HepG2 (cell line): Measurements from ENCODE around the gene CD248. TPM values are rescaled to one million over a fixed set of nuclear protein-coding genes. Genes with fewer than 3 reads are reported as not detected.

Experiments
- ATF1 ChIP-seq: IDR thresholded peaks from 2 replicates; pipeline ENCODE4 v1.6.1; 2016; ENCODE audit warnings: mild to moderate bottlenecking, control low read depth
- MAZ ChIP-seq, 2 experiments: sonication (generic) in 1 of 2; formaldehyde crosslinking in 1 of 2; IDR thresholded peaks; 2 replicates each; pipeline versions ENCODE4 v1.5.0 to v1.6.1; 2012 to 2020; ENCODE audit warnings: low read depth in 2 of 2, mild to moderate bottlenecking in 2 of 2, borderline replicate concordance in 1 of 2, improper control_type of control experiment in 1 of 2, low read length in 1 of 2, missing genetic modification reagents in 1 of 2, moderate library complexity in 1 of 2
- MZF1 ChIP-seq: sonication (generic); formaldehyde crosslinking; IDR thresholded peaks from 2 replicates; pipeline ENCODE4 v1.8.1; 2023; ENCODE audit warnings: mild to moderate bottlenecking, missing genetic modification reagents, borderline replicate concordance
- SMAD1 ChIP-seq: sonication (generic); formaldehyde crosslinking; IDR thresholded peaks from 2 replicates; pipeline ENCODE4 v1.4.0; 2020; ENCODE audit warnings: missing genetic modification reagents, low read depth, mild to moderate bottlenecking, borderline replicate concordance
- SP1 ChIP-seq, 2 experiments: fragments of 450-650 bp in 1 of 2; sonication (generic) in 1 of 2; formaldehyde crosslinking in 1 of 2; IDR thresholded peaks; 2 replicates each; pipeline versions ENCODE4 v1.4.0 to v1.6.1; 2016 to 2020; ENCODE audit warnings: missing genetic modification reagents in 1 of 2
- ZNF30 ChIP-seq: sonication (generic); formaldehyde crosslinking; IDR thresholded peaks from 2 replicates; pipeline ENCODE4 v1.5.0; 2020; ENCODE audit warnings: mild to moderate bottlenecking, missing genetic modification reagents
- ZNF570 ChIP-seq: sonication (generic); formaldehyde crosslinking; IDR thresholded peaks from 2 replicates; pipeline ENCODE4 v1.4.0; 2020; ENCODE audit warnings: mild to moderate bottlenecking, missing genetic modification reagents, borderline replicate concordance
- ZNF780A ChIP-seq: sonication (generic); formaldehyde crosslinking; IDR thresholded peaks from 2 replicates; pipeline ENCODE4 v1.8.0; 2022; ENCODE audit warnings: mild to moderate bottlenecking, missing genetic modification reagents, moderate library complexity
- ZNF816 ChIP-seq: sonication (generic); formaldehyde crosslinking; IDR thresholded peaks from 2 replicates; pipeline ENCODE4 v1.8.0; 2022; ENCODE audit warnings: missing genetic modification reagents, mild to moderate bottlenecking, borderline replicate concordance
- ZSCAN21 ChIP-seq: sonication (generic); formaldehyde crosslinking; IDR thresholded peaks from 2 replicates; pipeline ENCODE4 v1.8.0; 2022; ENCODE audit warnings: mild to moderate bottlenecking, missing genetic modification reagents, moderate library complexity, borderline replicate concordance
- polyA plus RNA-seq, 8 experiments: library from polyadenylated mRNA; depleted of rRNA in 3 of 8; stranded (reverse) in 7 of 8; unstranded in 1 of 8; fragments of >200 nt; fragmentation: Illumina TruSeq in 4 of 8; extraction: Trizol in 4 of 8; gene quantifications; 2 replicates each; pipeline versions ENCODE4 v1.2.1 to v1.2.3, GENCODE V29; 2011 to 2016; ENCODE audit warnings: low read depth in 4 of 8, missing spikeins in 1 of 8, mixed read lengths in 1 of 8; ENCODE audit not compliant: insufficient read depth in 1 of 8
- total RNA-seq, 5 experiments: library from RNA; depleted of rRNA; stranded (reverse); fragments of >200 nt; fragmentation: Illumina TruSeq; extraction: Trizol; gene quantifications; 2 replicates each; pipeline ENCODE4 v1.2.3, GENCODE V29; 2016; ENCODE audit warnings: low read depth in 1 of 5
- TF ChIP-seq, protein P1 (sequence below): sonication (generic); formaldehyde crosslinking; IDR thresholded peaks from 2 replicates; pipeline ENCODE4 v1.4.0; 2020; ENCODE audit warnings: missing genetic modification reagents
- TF ChIP-seq, protein P2 (sequence below): fragments of 450-650 bp; IDR thresholded peaks from 2 replicates; pipeline ENCODE4 v1.6.1; 2017
- TF ChIP-seq, protein P3 (sequence below): sonication (generic); formaldehyde crosslinking; IDR thresholded peaks from 2 replicates; pipeline ENCODE4 v1.5.1; 2020; ENCODE audit warnings: mild to moderate bottlenecking, missing genetic modification reagents
- TF ChIP-seq, protein P4 (sequence below): sonication (generic); formaldehyde crosslinking; IDR thresholded peaks from 2 replicates; pipeline ENCODE4 v1.9.0; 2022; ENCODE audit warnings: low read depth, missing genetic modification reagents
- TF ChIP-seq, protein P5 (sequence below): sonication (generic); formaldehyde crosslinking; IDR thresholded peaks from 2 replicates; pipeline ENCODE4 v1.4.0; 2020; ENCODE audit warnings: missing genetic modification reagents

The CD248 gene
- total and polyA plus RNA-seq, 2 of the 13 experiments (the other 11 are each of a cell fraction or from before 2014, with no cell fraction given) = 0.25 to 0.35 TPM

DNA sequence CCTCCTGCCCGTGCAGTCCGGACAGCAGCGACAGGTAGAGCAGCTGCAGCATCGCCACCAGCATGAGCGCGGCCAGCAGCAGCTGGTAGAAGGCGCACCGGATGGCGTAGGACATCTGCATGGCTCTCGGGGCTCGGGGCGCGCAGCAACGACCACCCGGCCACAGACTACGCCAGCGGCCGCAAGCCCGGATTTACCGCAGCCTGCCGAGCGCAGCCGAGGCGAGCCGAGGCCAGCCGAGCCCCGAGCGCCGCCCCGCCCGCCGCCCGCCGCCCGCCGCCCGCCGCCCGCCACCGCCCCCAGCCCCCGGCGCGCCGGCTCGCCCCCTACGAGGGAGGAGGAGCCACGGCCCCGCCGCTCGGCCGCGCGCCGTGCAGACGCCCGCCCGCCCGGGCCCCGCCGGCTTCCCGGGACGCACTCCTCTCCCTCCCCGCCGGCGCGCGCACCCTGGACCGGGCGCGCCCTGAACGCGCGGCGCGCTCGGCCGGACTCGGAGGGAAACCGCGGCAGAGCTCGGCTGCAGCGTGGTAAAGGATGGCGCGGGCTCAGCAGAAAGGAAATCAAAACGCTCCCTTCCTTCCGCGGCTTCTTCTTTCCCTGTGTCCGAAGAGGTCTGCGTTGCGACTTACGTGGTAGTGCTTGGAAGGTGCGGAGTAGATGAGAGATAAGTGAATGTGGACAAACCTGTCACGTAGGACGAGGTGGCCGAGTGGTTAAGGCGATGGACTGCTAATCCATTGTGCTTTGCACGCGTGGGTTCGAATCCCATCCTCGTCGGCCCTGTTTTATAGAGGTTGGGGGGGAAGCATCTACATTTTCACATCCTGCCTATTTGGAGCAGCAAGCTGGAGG, 30.8 kb upstream of the CD248 start, which contains the start of gene B4GAT1 (continued):
- TF ChIP-seq, protein P1, sequence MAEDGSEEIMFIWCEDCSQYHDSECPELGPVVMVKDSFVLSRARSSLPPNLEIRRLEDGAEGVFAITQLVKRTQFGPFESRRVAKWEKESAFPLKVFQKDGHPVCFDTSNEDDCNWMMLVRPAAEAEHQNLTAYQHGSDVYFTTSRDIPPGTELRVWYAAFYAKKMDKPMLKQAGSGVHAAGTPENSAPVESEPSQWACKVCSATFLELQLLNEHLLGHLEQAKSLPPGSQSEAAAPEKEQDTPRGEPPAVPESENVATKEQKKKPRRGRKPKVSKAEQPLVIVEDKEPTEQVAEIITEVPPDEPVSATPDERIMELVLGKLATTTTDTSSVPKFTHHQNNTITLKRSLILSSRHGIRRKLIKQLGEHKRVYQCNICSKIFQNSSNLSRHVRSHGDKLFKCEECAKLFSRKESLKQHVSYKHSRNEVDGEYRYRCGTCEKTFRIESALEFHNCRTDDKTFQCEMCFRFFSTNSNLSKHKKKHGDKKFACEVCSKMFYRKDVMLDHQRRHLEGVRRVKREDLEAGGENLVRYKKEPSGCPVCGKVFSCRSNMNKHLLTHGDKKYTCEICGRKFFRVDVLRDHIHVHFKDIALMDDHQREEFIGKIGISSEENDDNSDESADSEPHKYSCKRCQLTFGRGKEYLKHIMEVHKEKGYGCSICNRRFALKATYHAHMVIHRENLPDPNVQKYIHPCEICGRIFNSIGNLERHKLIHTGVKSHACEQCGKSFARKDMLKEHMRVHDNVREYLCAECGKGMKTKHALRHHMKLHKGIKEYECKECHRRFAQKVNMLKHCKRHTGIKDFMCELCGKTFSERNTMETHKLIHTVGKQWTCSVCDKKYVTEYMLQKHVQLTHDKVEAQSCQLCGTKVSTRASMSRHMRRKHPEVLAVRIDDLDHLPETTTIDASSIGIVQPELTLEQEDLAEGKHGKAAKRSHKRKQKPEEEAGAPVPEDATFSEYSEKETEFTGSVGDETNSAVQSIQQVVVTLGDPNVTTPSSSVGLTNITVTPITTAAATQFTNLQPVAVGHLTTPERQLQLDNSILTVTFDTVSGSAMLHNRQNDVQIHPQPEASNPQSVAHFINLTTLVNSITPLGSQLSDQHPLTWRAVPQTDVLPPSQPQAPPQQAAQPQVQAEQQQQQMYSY = no peak
- TF ChIP-seq ZSCAN21 (peak; percentile 69), ZNF30 (CRISPR knock-in tag) (no peak), MZF1 (no peak), ZNF780A (no peak), ZNF816 (no peak), SMAD1 (CRISPR knock-in tag) (peak; percentile 62; the same call in 1 of the 2 replicates), ZNF570 (CRISPR knock-in tag) (no peak), SP1 (IDR thresholded peaks at IDR 0.05) (no peak), SP1 (CRISPR knock-in tag; IDR thresholded peaks at IDR 0.05) (peak; percentile 43; the same call in 1 of the 2 replicates), MAZ (IDR thresholded peaks at IDR 0.05; ENCODE audit: borderline replicate concordance, low read depth, low read length) (peak; percentile 58; the same call in 1 of the 2 replicates), MAZ (CRISPR knock-in tag; IDR thresholded peaks at IDR 0.05; ENCODE audit: low read depth) (peak; percentile 55; the same call in 1 of the 2 replicates), ATF1 (no peak)
- TF ChIP-seq, protein P2, sequence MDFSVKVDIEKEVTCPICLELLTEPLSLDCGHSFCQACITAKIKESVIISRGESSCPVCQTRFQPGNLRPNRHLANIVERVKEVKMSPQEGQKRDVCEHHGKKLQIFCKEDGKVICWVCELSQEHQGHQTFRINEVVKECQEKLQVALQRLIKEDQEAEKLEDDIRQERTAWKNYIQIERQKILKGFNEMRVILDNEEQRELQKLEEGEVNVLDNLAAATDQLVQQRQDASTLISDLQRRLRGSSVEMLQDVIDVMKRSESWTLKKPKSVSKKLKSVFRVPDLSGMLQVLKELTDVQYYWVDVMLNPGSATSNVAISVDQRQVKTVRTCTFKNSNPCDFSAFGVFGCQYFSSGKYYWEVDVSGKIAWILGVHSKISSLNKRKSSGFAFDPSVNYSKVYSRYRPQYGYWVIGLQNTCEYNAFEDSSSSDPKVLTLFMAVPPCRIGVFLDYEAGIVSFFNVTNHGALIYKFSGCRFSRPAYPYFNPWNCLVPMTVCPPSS = no peak
- TF ChIP-seq, protein P3, sequence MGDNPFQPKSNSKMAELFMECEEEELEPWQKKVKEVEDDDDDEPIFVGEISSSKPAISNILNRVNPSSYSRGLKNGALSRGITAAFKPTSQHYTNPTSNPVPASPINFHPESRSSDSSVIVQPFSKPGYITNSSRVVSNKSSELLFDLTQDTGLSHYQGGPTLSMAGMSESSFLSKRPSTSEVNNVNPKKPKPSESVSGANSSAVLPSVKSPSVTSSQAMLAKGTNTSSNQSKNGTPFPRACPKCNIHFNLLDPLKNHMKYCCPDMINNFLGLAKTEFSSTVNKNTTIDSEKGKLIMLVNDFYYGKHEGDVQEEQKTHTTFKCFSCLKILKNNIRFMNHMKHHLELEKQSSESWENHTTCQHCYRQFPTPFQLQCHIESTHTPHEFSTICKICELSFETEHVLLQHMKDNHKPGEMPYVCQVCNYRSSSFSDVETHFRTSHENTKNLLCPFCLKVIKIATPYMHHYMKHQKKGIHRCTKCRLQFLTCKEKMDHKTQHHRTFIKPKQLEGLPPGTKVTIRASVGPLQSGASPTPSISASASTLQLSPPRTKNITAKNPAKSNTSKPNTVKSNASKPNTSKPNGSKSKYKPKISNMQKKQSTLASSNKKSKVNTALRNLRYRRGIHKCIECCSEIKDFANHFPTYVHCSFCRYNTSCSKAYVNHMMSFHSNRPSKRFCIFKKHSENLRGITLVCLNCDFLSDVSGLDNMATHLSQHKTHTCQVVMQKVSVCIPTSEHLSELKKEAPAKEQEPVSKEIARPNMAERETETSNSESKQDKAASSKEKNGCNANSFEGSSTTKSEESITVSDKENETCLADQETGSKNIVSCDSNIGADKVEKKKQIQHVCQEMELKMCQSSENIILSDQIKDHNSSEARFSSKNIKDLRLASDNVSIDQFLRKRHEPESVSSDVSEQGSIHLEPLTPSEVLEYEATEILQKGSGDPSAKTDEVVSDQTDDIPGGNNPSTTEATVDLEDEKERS (CRISPR knock-in tag) = no peak
- TF ChIP-seq, protein P4, sequence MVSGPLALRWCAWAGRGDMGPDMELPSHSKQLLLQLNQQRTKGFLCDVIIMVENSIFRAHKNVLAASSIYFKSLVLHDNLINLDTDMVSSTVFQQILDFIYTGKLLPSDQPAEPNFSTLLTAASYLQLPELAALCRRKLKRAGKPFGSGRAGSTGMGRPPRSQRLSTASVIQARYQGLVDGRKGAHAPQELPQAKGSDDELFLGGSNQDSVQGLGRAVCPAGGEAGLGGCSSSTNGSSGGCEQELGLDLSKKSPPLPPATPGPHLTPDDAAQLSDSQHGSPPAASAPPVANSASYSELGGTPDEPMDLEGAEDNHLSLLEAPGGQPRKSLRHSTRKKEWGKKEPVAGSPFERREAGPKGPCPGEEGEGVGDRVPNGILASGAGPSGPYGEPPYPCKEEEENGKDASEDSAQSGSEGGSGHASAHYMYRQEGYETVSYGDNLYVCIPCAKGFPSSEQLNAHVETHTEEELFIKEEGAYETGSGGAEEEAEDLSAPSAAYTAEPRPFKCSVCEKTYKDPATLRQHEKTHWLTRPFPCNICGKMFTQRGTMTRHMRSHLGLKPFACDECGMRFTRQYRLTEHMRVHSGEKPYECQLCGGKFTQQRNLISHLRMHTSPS (CRISPR knock-in tag) = 0 out of 2 replicates have a peak, but pooled peaks have one; percentile 22
- TF ChIP-seq, protein P5, sequence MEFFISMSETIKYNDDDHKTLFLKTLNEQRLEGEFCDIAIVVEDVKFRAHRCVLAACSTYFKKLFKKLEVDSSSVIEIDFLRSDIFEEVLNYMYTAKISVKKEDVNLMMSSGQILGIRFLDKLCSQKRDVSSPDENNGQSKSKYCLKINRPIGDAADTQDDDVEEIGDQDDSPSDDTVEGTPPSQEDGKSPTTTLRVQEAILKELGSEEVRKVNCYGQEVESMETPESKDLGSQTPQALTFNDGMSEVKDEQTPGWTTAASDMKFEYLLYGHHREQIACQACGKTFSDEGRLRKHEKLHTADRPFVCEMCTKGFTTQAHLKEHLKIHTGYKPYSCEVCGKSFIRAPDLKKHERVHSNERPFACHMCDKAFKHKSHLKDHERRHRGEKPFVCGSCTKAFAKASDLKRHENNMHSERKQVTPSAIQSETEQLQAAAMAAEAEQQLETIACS (CRISPR knock-in tag) = peak; percentile 90
